ENCODE data around the gene SMYD3.

DNA sequence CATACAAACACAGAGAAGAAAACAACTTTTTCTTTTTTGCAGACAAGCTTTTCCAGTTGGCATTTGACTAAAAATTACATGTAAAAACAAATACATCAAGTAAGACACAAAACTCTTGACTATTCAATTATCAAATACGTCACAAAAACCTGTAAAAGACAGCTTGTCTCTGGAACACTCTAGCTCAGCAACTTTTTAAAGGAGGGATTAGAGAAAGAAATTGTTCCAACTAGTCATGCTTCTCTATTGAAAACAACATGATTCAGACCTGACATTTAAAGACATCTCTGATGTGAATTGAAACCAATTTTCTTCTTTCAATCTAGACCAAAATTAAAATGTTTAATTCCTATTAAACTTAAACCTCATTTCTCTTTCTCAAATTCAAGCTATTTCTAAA, 30.3 kb downstream of the SMYD3 start:
- TF ChIP-seq BHLHE40 (IDR thresholded peaks at IDR 0.05; ENCODE audit: low read depth, low read length) (no peak), CEBPB (IDR thresholded peaks at IDR 0.05; ENCODE audit: low read depth, low read length) (no peak), POLR2A (IDR thresholded peaks at IDR 0.05; ENCODE audit: low read depth, low read length) (no peak), MAFK (IDR thresholded peaks at IDR 0.05; ENCODE audit: low read depth, low read length) (no peak), RCOR1 (IDR thresholded peaks at IDR 0.05; ENCODE audit: insufficient replicate concordance, low read length) (no peak), RAD21 (IDR thresholded peaks at IDR 0.05; ENCODE audit: low read length) (no peak)
- TF ChIP-seq, protein P1, sequence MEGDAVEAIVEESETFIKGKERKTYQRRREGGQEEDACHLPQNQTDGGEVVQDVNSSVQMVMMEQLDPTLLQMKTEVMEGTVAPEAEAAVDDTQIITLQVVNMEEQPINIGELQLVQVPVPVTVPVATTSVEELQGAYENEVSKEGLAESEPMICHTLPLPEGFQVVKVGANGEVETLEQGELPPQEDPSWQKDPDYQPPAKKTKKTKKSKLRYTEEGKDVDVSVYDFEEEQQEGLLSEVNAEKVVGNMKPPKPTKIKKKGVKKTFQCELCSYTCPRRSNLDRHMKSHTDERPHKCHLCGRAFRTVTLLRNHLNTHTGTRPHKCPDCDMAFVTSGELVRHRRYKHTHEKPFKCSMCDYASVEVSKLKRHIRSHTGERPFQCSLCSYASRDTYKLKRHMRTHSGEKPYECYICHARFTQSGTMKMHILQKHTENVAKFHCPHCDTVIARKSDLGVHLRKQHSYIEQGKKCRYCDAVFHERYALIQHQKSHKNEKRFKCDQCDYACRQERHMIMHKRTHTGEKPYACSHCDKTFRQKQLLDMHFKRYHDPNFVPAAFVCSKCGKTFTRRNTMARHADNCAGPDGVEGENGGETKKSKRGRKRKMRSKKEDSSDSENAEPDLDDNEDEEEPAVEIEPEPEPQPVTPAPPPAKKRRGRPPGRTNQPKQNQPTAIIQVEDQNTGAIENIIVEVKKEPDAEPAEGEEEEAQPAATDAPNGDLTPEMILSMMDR (conservative IDR thresholded peaks at IDR 0.05; ENCODE audit: low read depth, low read length): no peak
